Erythroblast (primary cell): ENCODE results near the gene ZNF618.
A peak's percentile ranks its signal among the peaks of the same experiment; 100 is the strongest.

Experiments
- DNase-seq, 2 experiments: peaks; one replicate each; lab custom pipeline; 2025; lab: John Stamatoyannopoulos, UW
- GATA1 ChIP-seq: IDR thresholded peaks from 2 replicates; pipeline ENCODE4 v1.6.1; 2011; ENCODE audit warnings: low read depth, mild to moderate bottlenecking, control low read depth, low read length, moderate library complexity
- POLR2A ChIP-seq: IDR thresholded peaks from 2 replicates; pipeline ENCODE4 v1.6.1; 2011; ENCODE audit warnings: mild to moderate bottlenecking, low read length

The ZNF618 gene

GRCh38 chr9:113873446-113873845 lies 2.7 kb upstream of the ZNF618 start:
- TF ChIP-seq POLR2A (no peak), GATA1 (no peak)
- no peak for DNase-seq

GRCh38 chr9:113873926-113874325 lies 2.2 kb upstream of the ZNF618 start:
- TF ChIP-seq GATA1: no peak
- no peak for DNase-seq

DNA sequence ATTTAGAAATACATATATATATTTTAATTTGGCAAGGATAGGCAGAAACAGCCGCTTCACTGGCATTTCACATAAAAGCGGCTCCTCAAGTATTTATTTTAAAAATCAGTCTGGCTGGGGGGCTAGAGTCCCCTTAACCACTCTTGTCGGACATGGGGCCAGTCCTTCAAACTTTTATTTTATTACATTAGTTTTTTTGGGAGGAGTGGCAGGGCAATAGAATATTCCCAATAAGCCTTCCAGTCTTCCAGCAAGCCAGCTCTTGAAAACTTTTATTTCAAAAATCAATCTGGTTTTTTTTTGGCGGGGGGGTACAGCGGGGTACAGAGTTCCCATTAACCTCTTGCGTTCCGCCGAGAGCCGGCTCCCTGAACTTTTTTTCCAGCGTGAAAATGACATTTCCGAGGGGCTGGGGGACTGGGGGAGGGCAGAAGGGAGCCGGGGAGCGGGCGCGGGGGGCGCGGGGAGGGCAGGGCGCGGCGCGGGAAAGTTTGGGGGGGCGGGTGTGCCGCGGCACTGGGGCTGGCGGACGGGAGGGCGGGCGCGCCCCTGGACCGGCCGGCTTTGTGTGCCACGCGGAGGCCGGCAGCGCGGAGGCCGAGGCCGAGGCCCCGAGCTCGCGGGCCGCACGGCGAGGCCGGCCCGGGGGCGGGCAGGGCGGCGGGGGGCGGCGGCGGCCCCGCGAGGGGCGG lies 504 bp upstream of the ZNF618 start:
- TF ChIP-seq POLR2A (no peak), GATA1 (no peak)

GRCh38 chr9:113876993-113877368 lies 872 bp downstream of the ZNF618 start:
- TF ChIP-seq GATA1 (no peak), POLR2A (no peak)

More for the DNA sequence above, 504 bp upstream of the ZNF618 start:
- peak; percentile 54 to 57 for DNase-seq

DNA sequence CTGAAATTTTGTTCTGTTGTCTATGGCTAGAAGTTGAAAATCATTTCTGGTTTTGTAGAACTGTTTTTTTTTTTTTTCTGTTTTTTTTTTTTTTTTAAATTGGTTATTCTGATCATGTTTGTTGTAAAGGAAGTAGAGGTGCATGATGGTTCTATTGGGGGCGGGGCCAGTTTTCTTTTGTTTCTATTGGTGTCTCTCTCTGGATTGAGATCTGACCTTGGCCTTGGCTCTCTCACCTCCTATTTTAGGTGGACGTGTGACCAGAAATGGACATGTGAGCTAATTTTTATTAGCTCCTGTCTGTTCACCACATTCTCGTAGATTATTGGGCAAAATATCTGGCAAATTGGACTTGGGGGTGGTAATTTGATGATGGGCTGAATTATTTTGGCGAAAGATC lies 3.2 kb downstream of the ZNF618 start:
- peak in 1 of 2 experiments; percentile 6 for DNase-seq
- TF ChIP-seq GATA1 (no peak), POLR2A (no peak)

More at GRCh38 chr9:113876993-113877368, 872 bp downstream of the ZNF618 start:
- DNase-seq: no peak

DNA sequence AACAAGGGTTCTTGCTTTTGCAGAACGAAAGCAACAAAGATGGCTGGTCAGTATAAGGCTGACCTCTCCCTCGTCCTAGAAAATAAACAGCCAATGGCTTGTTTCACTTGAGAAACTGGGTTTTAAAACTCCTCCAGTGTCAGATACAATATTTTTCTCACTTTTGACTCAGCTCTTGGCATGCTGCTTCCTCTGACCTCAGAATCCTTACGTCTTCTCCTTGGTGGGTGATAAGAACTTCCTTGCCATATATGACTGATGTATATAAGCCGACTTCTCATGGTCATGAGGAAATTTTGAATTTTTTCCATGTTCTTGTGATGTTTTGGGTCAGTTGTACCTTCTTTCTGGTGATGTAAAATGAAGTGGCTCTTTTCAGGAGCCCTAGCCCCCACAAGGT lies 3.8 kb downstream of the ZNF618 start:
- DNase-seq: no peak

GRCh38 chr9:113882181-113882580 lies 6.1 kb downstream of the ZNF618 start:
- TF ChIP-seq GATA1 (no peak), POLR2A (no peak)
- DNase-seq: no peak

More for the DNA sequence above, 3.8 kb downstream of the ZNF618 start:
- TF ChIP-seq POLR2A: no peak
- no peak for TF ChIP-seq GATA1

DNA sequence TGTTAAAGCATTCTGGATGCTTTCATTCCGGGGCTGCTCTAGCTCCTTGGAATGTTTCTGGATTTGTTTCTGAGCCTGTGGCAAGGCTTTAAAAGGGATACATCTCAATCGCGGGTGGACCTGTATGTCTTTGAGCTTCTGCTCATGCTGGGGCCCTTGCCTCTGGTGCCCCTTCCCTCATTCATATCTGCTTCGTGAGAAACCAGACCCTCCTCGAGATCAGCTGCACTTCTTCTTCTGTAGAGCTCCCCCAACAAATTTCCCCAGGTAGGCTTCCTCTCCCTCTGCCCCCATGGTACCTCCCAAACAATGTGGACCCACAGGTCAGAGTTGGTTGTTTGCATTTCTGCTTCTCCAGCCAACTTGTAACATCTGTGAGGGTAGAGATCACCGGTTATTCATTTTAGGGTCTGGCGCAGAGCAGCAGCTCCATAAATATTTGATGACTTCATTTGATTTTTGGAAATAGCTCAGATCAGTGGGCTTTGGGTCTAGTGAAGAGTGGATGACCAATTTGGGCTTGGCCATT lies 6.6 kb downstream of the ZNF618 start:
- no peak for DNase-seq
- TF ChIP-seq GATA1: no peak
- no peak for TF ChIP-seq POLR2A

DNA sequence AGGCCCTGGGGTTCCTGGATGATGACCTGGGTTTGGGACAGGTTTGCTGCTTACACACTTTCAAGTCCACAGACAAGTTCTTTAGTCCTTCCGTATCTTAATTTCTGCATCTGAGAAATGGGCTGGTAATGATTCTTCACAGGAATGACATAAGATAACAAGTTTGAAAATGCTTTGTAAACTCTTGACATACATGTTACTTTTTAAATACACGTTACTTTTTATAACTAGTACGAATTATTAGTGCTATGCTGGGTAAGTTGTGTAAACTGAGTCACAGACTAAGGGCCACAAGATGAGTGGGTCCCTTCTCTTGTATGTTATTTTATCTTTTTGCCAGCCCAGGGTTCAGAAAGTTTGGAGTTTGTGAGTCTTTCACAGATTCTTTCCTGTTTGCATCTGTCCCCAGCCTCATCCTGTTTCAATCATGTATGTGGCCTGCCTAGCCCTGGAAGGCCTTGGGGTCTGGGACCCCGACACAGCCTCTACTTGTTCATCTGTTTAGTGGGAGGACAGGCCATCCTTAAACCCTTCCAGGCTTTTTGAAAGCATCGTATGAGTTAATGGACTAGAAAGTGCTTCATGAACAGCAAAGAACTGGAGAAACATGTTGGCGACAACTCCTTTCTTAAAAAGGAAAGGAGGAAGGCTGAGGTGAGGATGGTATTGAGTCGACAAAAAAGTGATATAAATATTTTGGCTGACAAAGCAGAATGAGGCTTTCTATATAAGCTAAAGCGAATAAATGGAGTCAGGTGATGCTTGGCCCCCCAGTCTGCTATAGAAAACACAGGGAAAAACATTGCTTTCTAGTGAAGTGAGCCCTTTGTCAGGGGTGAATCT lies 9.3 kb downstream of the ZNF618 start:
- no peak for DNase-seq
- no peak for TF ChIP-seq GATA1

DNA sequence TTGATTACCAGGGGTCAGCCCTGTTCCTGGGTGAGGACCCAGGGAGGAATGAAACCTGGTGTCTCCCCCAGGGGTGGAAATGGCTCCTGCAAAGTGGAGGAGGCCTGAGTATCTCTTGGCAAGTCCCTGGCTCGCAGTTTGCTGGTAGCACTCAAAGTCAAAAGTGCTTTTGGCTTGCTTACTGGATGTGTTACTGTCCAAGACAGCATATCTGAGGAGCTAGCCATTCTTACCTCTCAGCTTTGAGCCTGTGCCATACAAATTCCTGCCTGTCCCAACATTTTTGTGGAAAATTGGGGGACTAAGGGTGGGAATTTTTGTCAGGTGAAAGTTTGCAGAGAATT lies 9.9 kb downstream of the ZNF618 start:
- peak; percentile 6 to 20 for DNase-seq
- TF ChIP-seq GATA1 (no peak), POLR2A (no peak)

DNA sequence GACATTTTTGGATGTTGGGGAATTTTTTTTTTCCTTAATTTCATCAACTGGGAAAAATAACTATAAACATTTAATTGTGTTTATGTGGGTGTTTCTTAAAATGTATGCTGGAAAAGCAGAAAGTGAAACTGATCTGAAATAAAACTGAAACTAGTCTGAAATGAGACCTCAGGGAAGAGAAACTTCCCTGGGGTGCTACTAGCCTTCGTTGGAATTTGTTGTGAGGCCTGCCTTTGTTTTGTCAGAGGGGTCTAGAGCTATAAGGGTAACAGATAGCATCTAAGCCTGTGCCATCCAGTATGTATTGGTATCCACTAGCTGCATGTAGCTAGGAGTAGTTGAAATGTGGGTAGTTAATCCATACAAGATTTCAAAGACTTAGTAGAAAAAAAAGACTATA lies 10.4 kb downstream of the ZNF618 start:
- DNase-seq: peak; percentile 23 to 46
- no peak for TF ChIP-seq POLR2A
- no peak for TF ChIP-seq GATA1

DNA sequence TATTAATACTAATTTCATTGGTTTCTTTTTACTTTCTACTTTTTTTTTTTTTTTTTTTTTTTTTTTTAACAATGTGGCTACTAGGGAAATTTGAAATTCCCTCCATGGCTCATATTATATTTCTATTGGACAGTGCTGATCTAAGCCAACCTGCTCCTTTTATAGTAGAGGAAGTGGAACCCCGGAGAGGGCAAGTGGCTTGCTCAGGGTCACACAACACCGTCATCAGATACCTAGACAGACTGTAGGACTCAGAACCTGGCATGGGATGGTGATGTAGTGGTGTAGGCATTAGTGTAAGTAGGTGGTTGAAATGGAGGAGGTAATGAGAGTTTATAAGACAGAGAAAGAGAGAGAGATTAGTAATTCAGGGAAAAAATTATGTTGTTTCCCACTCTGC lies 10.8 kb downstream of the ZNF618 start:
- no peak for DNase-seq

DNA sequence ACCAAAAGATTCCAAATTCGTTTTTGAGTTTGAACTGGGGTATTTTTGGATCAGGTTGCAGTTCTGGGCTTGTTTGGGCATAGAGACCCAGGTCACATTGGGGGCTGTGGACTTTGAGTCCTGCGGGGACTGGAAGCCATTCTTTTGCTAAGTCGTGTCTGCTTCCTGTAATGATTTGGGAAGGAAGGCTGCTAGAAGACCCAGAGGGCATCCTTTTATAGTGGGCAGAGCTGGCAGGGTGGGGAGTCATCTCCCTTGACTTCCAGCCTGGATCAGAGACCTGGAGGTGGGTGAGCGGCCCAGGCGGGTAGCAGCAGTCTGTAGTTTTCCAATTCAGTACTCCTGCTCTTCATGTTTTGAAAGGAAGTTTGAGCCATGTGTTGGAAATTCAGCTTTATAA lies 11.3 kb downstream of the ZNF618 start:
- TF ChIP-seq POLR2A: no peak
- TF ChIP-seq GATA1: no peak
- no peak for DNase-seq

More for the DNA sequence above, 10.8 kb downstream of the ZNF618 start:
- no peak for TF ChIP-seq GATA1

GRCh38 chr9:113888336-113888735 lies 12.2 kb downstream of the ZNF618 start:
- DNase-seq: no peak
- TF ChIP-seq GATA1 (no peak), POLR2A (no peak)

DNA sequence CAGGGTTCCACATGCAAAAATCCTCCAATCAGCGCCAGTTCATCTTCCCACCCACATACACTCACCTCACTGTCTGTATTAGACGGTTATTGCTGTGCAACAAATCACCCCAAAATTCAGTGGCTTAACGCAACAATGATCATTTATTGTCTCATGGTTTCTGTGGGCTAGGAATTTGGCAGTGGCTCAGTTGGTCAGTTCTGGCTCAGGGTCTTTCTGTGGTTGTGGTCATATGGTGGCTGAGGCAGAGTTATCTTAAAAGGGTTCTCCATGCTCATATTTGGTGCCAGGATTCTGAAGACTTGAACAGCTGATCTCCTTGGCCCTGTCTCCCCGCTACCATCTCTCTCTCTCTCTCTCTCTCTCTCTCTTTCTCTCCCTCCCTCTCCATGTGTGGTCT lies 12.9 kb downstream of the ZNF618 start:
- DNase-seq: no peak
- TF ChIP-seq GATA1: no peak
- TF ChIP-seq POLR2A: no peak
